GM18907 (cell line): ENCODE results near the gene TRAF3.

ENCODE experiments used
- ATAC-seq: cut with Tn5 transposase; IDR thresholded peaks from one replicate; pipeline ENCODE4 v1.9.1; 2021; ENCODE audit warnings: mild to moderate bottlenecking, moderate library complexity; ENCODE audit not compliant: unreplicated experiment

TRAF3 gene, protein sequence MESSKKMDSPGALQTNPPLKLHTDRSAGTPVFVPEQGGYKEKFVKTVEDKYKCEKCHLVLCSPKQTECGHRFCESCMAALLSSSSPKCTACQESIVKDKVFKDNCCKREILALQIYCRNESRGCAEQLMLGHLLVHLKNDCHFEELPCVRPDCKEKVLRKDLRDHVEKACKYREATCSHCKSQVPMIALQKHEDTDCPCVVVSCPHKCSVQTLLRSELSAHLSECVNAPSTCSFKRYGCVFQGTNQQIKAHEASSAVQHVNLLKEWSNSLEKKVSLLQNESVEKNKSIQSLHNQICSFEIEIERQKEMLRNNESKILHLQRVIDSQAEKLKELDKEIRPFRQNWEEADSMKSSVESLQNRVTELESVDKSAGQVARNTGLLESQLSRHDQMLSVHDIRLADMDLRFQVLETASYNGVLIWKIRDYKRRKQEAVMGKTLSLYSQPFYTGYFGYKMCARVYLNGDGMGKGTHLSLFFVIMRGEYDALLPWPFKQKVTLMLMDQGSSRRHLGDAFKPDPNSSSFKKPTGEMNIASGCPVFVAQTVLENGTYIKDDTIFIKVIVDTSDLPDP

DNA sequence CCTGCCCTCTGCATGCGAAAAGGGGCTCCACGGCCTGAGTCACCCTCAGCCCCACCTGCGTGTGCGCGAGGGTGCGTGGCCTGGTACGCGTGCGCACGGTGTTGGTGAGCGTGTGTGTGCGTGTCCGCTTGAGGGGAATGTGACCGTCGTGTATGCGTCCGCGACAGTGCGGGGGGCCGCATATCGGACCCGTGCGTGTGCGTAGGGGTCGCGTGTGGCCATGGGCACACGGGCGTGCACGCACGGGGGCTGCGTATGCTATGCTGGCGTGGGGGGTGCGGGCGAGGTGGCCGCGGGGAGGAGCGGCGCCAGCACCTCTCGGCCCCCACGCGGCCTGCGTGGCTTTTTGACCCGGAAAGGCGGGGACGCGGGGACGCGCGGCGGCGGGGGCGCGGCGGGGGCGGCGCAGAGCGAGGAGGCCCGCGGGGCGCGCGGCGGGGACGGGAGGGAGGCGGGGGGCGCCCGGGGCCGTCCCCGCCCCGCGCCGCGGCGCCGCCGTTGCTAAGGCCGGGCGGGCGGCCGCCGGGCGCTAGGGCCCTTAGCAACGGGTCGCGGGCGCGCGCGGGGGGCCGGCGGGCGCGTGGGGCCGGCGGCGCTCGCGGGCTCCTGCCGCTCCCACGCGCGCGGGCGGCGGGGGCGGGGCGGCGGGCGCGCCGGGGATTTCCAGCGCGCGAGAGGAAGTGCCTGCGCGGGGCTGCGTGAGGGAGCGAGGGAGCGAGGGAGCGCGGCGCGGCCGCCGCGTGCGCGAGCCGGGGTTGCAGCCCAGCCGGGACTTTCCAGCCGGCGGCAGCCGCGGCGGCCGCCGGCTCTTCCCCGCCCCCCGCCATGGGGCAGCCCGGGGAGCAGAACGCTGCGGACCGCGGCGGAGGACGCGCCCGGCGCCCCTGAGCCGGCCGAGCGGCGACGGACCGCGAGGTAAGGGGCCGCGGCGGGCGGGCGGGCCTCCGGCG is at the start of gene TRAF3:
Gene TRAF3 (plus strand): TSS at position 689 of the 950 bp plus-strand sequence. CDS start 92,753 bp downstream, outside the sequence.
- peak; percentile 51 for ATAC-seq

DNA sequence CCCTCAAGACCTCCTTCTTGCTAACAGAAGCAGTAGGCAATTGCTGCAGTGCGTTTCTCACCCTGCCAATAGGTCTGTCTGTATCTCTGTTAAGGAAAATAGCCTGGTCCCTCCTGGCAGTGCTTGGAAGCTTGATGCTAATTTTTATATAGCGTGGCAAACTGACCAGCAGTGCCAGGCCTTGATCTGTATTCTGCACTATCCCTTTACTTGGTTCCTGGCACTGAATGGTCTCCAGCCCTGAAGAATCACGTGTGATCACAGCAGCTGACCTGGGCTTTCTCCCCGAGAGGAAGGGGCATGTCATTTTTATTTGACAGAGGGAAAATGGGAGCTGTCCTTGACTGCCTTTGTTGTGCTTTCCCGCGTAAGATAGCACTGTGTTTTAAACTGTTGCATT is 48.7 kb upstream of the TRAF3 start:
- ATAC-seq, result no peak

DNA sequence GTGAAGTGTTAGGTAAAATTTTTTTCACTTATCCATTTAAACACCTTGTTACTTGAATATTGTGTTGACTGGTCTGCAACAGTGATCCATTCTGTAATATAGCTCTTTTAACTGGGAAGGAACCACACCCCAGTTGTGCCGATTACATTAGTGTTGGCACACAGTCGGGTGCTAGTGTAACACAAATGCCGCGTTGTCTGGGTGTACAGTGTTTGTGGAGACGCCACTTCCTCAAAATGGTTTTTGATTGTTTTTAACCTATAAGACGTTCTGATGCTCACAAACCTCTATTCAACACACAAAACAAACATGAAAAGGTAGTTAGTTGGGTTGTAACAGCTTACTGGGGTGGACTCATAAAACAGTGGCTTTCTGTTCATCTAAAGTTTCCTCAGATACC is 48.0 kb upstream of the TRAF3 start:
- no peak for ATAC-seq

DNA sequence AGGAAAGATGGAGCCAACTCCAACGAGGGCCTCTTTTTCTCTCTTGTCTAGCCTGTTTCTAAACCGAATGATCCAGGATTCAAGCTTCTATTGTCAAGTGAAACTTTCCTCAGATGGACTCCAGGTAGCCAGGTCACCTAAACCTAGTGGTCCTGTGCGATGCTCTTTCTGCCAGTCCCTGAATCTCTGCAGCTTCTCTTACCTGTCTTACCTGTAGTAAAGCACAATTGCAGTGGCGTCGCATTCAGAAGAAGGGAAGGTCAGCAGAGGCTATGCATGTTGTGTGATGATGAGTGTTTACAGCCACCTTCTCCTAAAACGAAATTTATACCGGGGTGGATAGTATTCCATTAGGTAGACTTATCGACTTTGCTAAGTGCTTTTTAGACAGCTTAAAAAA is 47.4 kb upstream of the TRAF3 start:
- no peak for ATAC-seq

DNA sequence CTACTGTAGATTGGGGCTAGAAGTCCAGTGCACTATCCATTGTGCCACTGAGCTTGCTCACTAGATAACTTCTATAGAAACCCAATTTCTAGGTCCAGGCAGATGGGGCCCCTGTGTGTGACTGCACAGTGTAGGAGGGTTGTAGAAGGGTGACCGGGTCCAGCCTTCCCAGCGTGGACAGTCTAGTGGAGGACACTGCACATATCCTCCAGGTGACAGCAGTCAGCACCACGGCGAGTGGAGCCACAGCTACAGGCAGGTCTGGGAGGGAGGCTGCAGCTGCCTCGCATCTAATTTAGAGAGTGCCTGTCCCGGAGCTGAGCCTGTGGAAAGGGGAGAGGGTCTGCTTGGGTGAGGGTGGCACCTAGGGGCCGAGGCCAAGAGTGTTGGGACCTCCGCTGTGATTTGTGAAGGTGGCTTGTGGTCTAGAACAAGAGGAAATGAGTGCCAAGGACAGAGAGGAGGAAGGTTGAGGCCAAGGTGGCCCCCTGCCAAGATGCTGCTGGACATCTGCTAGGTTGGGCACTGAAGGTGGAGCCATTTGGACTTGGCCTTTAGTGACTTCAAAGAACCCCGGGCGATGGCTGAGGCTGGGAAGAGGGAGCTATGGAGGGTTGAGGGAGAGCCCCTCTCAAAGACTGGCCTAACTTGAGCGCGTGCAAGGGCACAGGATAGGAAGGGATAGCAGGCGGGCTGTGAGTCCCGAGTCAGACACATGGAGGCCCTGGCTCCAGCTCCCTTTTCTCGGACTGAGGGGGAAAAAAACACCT is 46.0 kb upstream of the TRAF3 start:
- ATAC-seq, result no peak

DNA sequence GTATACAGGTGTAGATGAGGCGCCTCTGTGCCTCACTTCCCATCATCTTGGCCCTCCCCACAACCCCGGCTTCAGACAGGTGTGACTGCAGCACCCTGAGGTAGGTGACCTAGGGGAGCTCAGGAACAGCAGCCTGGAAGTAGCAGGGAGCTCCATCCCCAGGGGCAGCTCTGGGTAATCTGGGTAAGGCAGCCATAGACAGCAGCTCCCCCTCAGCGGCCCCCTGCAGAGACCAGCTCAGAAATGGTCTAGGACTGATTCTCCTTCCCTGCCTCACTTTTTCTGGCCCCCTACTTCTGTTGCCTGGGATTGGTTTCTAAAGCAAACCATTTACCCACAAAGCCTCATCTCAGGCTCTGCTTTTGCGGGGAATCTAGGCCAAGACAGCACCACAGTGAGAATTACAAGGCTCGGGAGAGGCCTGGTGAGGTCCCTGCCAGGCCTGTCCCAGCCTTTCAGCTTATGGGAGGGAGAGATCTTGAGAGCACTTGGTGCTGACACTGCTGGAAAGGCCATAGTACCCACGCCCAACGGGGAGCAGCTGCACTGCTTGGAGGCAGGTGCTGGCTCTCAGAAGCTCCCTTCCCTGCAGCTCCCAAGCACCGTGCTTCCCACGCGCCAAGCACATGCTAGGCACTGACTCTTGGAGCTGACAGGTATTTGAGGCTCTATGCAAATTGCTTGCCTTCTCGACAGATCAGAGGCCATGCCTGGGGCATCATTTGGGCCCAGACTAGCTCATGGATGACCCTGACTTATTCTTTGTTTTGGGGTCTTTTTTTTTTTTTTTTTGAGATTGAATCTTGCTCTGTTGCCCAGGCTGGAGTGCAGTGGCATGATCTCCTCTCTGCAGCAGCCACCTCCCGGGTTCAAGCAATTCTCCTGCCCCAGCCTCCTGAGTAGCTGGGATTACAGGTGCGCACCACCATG is 45.1 kb upstream of the TRAF3 start:
- ATAC-seq, result no peak

DNA sequence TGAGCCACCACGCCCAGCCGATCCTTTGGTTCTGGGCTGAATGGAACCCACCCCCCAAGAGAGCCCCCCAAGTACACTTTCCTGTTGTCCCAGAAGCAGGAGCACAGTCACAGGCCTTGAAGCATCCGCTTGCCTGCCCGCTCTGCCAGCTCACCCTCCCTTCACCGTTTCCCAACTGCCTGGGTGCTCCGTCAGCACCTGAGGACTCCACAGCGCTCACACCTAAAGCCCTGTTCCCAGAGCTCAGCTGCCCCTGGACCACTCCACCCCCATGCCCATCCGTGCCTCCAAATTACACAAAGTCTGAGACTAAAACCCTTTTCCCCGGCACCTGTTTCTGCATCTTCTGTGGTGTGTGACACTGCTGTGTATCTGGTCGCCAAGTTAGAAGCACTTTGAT is 44.3 kb upstream of the TRAF3 start:
- ATAC-seq, result no peak

DNA sequence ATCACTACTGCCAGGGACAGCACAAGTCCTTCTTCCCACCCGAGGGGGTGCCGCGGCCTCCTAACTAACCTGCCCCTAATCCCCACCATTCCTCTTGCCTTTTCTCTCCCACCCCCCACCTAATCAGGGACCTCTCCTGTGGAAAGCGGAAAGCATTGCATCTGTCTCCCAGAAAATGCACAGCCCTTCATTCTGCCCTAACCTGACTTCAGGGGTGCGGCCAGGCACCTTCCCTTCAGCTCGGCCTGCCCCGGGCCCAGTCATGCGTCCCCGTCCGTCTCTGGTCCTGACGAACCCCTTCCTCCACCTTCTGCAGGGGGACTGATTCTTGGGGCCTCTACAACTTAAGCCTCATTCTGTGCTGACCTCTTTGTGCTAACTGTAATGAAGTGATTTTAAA is 43.9 kb upstream of the TRAF3 start:
- no peak for ATAC-seq

DNA sequence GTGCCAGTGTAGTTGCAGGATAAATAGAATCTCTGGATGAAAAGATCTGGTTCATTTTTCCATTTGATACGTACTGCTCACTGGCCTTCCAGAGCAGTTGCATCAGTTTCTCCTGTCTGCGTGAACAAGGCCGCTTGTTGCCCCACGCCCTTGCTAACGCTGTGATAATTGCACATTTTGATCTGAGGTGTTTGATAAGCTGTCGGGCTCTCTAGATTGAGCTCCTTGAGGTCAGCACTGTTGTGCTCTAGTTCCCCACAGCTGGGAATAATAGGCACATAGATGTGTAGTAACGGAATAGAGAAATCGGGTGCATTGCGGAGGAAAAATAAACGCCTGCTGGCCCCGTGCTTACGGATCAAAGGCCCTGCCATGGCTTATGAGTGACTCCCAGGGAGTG is 42.8 kb upstream of the TRAF3 start:
- ATAC-seq, result no peak

DNA sequence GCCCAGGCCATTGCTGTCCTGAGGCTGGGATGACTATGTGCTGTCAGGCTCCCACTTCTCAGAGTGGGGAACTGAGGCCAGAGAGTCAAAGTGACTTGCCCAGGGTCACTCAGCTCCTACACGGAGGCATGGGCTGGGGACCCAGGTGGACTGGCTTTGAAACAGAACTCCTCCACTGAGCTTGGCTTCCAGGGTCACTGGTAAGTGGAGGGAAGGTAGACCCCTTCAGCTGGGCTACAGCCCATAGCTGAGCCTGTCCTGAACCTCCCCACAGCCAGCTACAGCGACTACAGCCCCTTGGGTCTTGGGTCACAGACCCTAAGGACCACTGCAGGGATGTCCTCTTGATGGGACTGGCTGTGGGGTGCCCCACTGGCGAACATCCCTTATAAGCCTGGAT is 40.3 kb upstream of the TRAF3 start:
- ATAC-seq, result no peak

DNA sequence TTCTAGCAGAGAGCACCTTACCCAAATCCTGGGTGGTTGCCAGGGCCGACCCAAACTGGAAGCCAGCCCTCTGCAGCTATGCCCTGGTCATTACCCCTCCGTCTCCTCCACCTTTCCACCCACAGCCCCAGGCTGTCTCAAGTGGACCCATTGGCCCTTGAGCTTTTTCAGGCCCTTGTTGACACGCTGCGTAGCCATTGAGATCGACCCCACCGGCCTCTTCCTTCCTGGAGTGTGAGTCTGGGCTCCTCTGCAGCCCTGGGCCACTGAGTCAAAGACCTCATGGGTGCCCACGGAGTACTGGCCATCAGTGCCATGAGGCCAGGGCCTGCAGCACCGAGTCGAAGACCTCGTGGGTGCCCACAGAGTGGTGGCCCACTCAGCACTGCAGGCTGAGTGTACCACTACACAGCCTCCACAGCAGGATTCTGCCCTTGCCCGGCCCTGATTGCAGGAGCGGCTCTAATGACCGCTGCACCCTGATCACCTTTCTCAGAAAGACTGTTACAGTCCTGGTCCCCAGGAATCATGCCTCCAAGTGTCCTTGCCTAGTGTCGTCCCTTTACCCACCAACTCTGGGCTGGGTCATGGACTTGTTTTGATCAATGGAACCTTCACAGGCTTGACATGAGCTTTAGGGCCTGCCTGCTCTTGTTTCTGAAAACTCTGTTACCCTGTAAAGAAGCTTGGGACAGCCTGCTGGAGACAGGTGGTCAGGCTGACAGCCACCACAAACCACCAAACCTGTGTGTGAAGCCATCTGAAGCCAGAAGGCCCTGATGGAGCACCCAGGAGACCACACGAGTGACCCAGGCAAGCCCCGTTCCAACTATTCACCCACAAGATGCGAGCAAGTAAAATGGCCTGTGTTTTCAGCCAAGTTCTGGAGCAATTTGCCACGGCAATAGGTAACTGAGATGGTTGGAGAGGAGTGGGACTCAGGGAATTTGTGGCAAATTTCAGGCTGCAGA is 39.6 kb upstream of the TRAF3 start:
- no peak for ATAC-seq

DNA sequence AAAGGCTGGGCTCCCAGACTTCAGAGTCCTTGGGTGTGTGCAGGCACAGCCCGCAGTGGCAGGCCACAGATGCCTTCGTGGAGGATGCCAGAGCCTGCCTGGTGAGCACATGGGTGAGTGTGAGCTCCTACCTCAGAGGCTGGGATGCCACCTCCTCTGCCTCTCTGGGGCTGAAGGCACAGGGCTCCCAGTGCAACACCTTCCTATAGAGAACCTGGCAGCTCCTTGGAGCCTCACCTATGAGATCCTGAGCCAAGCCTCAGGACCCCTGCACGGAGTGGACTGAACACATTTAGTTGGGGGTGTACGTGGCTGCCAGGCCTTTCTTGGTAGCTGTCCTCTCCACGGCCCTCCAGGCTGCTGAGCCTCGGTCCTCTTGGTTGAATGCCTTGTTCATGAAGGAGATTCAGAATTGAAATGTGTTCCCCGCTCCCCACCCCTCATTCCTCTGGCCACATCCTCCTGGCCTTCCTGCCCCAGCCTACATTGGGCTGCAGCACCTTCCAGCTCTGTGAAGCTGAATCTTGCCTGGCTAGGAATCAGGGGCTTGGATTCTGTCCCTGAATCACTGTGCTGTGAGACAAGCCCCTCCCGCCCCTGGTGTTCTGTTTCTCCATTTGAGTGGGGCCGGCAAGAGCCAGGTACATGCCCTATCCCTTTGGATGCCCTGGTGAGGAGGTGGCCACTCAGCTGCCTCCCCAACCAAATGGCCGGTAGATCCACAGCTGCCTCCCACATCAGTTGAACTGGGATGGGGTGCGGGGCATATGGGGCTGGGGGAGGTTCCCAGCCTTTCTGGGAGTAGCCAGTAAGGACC is 38.7 kb upstream of the TRAF3 start:
- ATAC-seq, result no peak

DNA sequence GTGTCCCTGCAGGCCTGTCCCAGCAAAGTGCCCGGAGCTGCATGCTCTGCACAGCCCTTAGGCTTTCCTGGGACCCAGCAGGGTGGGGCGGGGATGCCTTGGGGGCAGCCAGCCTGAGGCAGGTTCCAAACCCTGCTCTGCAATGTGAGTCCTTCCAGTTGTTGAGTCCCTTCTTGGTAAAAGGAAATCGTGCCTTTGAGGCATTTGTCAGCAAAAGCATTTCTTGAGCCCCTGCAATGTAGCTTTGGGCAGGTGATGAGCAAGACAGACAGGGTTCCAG is 38.1 kb upstream of the TRAF3 start:
- ATAC-seq, result no peak

DNA sequence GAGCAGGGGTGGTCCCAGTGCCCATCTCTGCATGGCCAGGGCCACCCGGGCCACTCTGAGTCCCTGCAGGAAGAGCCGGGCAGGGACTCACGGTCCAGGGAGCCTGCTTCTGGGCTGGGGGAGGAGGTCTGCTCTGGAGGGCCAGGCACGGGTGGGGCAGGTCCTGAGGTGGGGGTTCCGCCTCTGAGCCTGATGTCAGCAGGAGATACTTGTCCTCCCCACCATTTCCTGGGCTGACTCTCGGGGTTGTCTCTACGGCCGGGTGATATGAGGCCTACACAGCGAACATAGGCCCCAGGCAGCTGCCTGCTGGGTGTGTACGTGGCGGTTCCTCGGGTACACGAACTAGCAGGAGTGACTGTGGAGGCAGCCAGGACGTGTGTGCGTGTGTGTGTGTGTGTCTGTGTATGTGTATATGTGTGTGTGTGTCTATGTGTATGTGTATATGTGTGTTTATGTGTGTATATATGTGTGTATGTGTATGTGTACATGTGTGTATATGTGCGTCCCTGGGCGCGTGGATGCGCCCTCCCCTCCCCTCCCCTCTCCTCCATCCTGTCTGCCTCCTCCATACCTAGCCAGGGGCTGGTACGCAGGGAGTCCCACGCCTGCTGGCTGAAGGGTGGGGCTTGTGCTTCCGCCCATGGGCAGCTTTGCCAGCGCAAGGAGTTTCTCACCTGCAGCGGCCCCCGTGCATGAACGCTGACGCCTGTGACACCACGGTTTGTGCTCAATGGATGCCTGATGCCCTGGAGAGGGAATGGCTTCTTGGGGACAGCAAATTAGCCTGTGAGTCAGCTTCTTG is 30.4 kb upstream of the TRAF3 start:
- ATAC-seq, result no peak

DNA sequence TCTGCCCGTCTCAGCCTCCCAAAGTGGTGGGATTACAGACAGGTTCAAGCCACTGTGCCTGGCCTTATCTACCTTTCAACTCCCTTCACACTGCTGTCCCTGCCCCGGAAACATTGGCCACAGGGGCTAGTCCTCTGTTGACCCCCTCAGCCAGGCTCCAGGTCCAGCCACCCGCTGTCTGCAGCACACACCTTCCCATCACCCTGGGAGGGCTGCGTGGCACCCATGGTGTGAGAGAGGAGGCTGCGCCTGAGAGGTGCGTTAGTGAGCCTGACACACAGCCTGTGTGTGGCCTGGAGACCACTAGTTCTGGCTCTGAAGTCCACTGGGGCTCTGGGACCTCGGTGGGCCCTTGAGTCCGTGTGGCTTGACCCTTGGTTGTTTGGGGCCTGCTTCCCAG is 28.4 kb upstream of the TRAF3 start:
- no peak for ATAC-seq

DNA sequence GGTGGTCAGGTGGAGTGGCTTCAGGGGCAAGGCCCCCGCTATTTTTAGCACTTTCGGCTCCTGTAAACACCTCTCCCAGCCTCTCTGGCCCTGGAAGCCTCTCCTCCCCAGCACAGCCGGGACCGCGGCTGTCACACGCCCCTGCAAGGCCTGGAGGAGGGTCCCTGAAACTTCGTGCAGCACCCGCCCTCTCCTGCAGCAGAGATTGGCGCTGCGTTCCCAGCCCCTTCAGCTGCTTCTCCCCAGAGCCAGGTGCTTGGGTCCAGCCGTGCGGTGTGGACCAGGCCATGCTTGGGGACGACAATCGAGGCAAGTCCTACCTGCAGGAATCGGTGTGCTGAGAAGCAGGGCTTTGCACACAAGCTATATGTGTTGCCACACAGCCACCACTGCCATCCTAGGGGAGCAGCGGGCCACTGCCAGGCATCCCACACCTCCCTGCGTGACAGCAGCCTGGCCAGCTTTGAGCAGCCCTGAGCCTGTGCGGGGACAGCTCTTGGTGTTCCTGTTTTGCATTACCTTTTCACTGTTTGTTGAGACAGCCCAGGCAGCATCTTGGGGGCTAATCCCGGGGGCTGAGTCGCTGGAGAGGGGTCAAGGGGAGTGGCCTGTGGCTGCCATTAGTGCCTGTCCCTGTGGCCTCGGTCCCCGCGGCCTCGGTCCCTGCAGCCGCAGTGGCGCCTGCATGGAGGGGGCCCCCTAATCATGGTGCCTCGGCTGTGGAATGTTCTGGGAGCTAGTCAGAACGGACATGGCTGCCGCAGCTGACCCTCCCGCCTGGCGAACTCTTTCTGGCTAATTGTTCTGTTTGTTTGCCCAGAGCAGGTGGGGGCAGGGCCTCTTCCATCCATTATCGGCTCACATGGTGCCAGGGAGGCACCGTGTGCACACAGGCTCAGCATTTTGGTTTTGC is 27.6 kb upstream of the TRAF3 start:
- no peak for ATAC-seq
